GM23248 (cell line): ENCODE results near the gene NR3C1.

Source experiments
- EZH2 ChIP-seq: fragments of 200-600 bp; sonication (generic); IDR thresholded peaks from 2 replicates; pipeline ENCODE4 v1.6.1; 2018; ENCODE audit warnings: antibody characterized with exemption, mild to moderate bottlenecking; ENCODE audit not compliant: insufficient read depth, poor library complexity, severe bottlenecking
- EZH2phosphoT487 ChIP-seq: fragments of 200-600 bp; sonication (generic); IDR thresholded peaks from 2 replicates; pipeline ENCODE4 v1.6.1; 2018; ENCODE audit warnings: antibody characterized with exemption, moderate library complexity, mild to moderate bottlenecking, low read depth; ENCODE audit not compliant: insufficient read depth

DNA sequence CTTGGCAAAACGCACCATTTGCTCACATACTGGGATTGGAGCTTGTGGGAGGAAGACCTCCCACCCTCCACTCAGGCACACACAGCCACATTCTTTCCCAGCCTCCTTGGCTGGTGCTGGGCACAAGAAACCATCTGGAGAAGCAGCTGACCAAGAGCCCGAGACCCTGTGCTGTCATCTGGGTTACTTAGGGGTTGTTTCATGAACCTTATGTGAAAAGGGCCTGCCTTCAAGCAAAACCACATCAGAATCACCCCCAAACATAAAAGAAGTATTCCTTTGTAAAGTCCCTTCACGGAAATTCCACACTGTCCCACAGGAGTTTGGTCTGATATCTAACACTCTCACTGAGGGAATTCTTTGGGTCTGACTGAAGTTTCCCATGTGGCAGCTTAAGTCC, 172.1 kb downstream of the NR3C1 start:
- TF ChIP-seq EZH2phosphoT487 (no peak), EZH2 (no peak)
